SK-N-SH treated with all-trans-retinoic acid at 6 μM for 48 hours (cell line): Measurements from ENCODE around the gene LCE1F.

Experiments used
- CREB5 ChIP-seq: fragments of 250-450 bp; sonication (Bioruptor Pico); IDR thresholded peaks from 2 replicates; pipeline ENCODE4 v1.5.1; 2020; ENCODE audit warnings: low read depth, mild to moderate bottlenecking, moderate library complexity
- CSDC2 ChIP-seq: fragments of 250-450 bp; sonication (Bioruptor Pico); IDR thresholded peaks from 2 replicates; pipeline ENCODE4 v1.5.0; 2020; ENCODE audit warnings: mild to moderate bottlenecking, moderate library complexity
- CSRNP3 ChIP-seq: fragments of 250-450 bp; sonication (Bioruptor Pico); IDR thresholded peaks from 2 replicates; pipeline ENCODE4 v1.5.1; 2021; ENCODE audit warnings: mild to moderate bottlenecking, moderate library complexity
- GLIS3 ChIP-seq: fragments of 250-450 bp; sonication (Bioruptor Pico); IDR thresholded peaks from 2 replicates; pipeline ENCODE4 v1.5.0; 2020; ENCODE audit warnings: mild to moderate bottlenecking, moderate library complexity
- PATZ1 ChIP-seq: fragments of 250-450 bp; sonication (Bioruptor Pico); IDR thresholded peaks from 2 replicates; pipeline ENCODE4 v1.8.0; 2020; ENCODE audit warnings: mild to moderate bottlenecking, moderate library complexity, borderline replicate concordance
- PPARA ChIP-seq: fragments of 250-450 bp; sonication (Bioruptor Pico); IDR thresholded peaks from 2 replicates; pipeline ENCODE4 v1.5.0; 2020; ENCODE audit warnings: mild to moderate bottlenecking, borderline replicate concordance
- RARB ChIP-seq: fragments of 250-450 bp; sonication (Bioruptor Pico); IDR thresholded peaks from 2 replicates; pipeline ENCODE4 v1.8.0; 2021; ENCODE audit warnings: mild to moderate bottlenecking, moderate library complexity
- TOX ChIP-seq: fragments of 250-450 bp; sonication (Bioruptor Pico); IDR thresholded peaks from 2 replicates; pipeline ENCODE4 v1.8.0; 2021; ENCODE audit warnings: mild to moderate bottlenecking, moderate library complexity, borderline replicate concordance
- ZC3H10 ChIP-seq: fragments of 250-450 bp; sonication (Bioruptor Pico); IDR thresholded peaks from 2 replicates; pipeline ENCODE4 v1.5.1; 2021; ENCODE audit warnings: mild to moderate bottlenecking, moderate library complexity
- ZFP3 ChIP-seq: fragments of 250-450 bp; sonication (Bioruptor Pico); IDR thresholded peaks from 2 replicates; pipeline ENCODE4 v1.5.0; 2020; ENCODE audit warnings: mild to moderate bottlenecking, moderate library complexity
- ZFP30 ChIP-seq: fragments of 450-650 bp; formaldehyde crosslinking; IDR thresholded peaks from 2 replicates; pipeline ENCODE4 v1.5.0; 2022; ENCODE audit warnings: mild to moderate bottlenecking, moderate library complexity
- ZNF565 ChIP-seq: fragments of 450-650 bp; formaldehyde crosslinking; conservative IDR thresholded peaks from 2 replicates; pipeline ENCODE4 v1.5.0; 2020; ENCODE audit warnings: low read depth, mild to moderate bottlenecking, moderate library complexity
- ZNF8 ChIP-seq: fragments of 450-650 bp; formaldehyde crosslinking; IDR thresholded peaks from 2 replicates; pipeline ENCODE4 v1.5.0; 2020; ENCODE audit warnings: mild to moderate bottlenecking, moderate library complexity

- no peak for TF ChIP-seq PATZ1 (CRISPR knock-in tag)
- TF ChIP-seq ZC3H10 (CRISPR knock-in tag): no peak
- no peak for TF ChIP-seq ZFP3 (CRISPR knock-in tag)
- no peak for TF ChIP-seq CSRNP3 (CRISPR knock-in tag)
- TF ChIP-seq CSDC2: no peak
- no peak for TF ChIP-seq CREB5 (CRISPR knock-in tag)
- no peak for TF ChIP-seq ZFP30
- no peak for TF ChIP-seq RARB (CRISPR knock-in tag)
- TF ChIP-seq ZNF565 (CRISPR knock-in tag): no peak
- TF ChIP-seq ZNF8 (CRISPR knock-in tag): no peak
- no peak for TF ChIP-seq GLIS3 (CRISPR knock-in tag)
- TF ChIP-seq TOX (CRISPR knock-in tag): no peak
- no peak for TF ChIP-seq PPARA
Observed at GRCh38 chr1:152776361-152776760, 1.4 kb downstream of the LCE1F start.
